HCT116 (cell line): ENCODE measurements around the gene SDK2. TPM values are rescaled to one million over a fixed set of nuclear protein-coding genes. Genes with fewer than 3 reads are reported as not detected.

ENCODE experiments used
- ATAC-seq: fragments of 200-7000 bp; cut with Tn5 transposase; 2 replicates; pipeline ENCODE4 v1.9.1; 2020; ENCODE audit warnings: mild to moderate bottlenecking, moderate library complexity
- BruUV-seq: library from RNA; stranded (reverse); fragments of 400-500 nt; replicated peaks from 2 replicates; lab custom pipeline; 2021; lab: Mats Ljungman, UMichigan
- CTCF ChIA-PET: fragments of 300-600 bp; sonication (Branson Sonifier 250); formaldehyde crosslinking; loops from one replicate; lab custom pipeline; 2021; ENCODE audit warnings: antibody characterized with exemption; lab: Charles Lee
- POLR2A ChIA-PET: fragments of 300-600, 350-600 bp; sonication (Branson Sonifier 250); formaldehyde crosslinking; loops from one replicate; lab custom pipeline; 2021; ENCODE audit warnings: antibody characterized with exemption; lab: Charles Lee
- RAD21 ChIA-PET, 2 experiments: fragments of 300-600 bp; sonication (Branson Sonifier 250); formaldehyde crosslinking; loops; one replicate each; lab custom pipeline; 2023; ENCODE audit warnings: low total read pairs in 2 of 2; ENCODE audit not compliant: uncharacterized antibody in 2 of 2, unreplicated experiment in 2 of 2, low non-redundant PET in 1 of 2; lab: Charles Lee
- DNase-seq: peaks from one replicate; pipeline ENCODE4 v3.0.0-alpha.2; 2010; ENCODE audit warnings: low read depth, low spot score
- H2AFZ ChIP-seq: fragments of 200-600 bp; shearing (Covaris generic), sonication (generic); 2 replicates; pipeline ENCODE4 v1.6.1; 2017; ENCODE audit warnings: low read depth, mixed run types, mixed read lengths, antibody characterized with exemption, low read length; ENCODE audit not compliant: poor library complexity, severe bottlenecking
- H3K27ac ChIP-seq: 2 replicates; pipeline ENCODE4 v1.5.1; 2012; ENCODE audit warnings: low read depth, low read length
- H3K27me3 ChIP-seq: fragments of 200-600 bp; sonication (generic); 2 replicates; pipeline ENCODE4 v1.6.1; 2016; ENCODE audit warnings: mixed run types, low read length, mixed read lengths; ENCODE audit not compliant: insufficient read depth
- H3K36me3 ChIP-seq, 2 experiments: fragments of 200-500 bp in 1 of 2; fragments of 200-600 bp in 1 of 2; sonication (Bioruptor generic) in 1 of 2; sonication (generic) in 1 of 2; 2 replicates each; pipeline versions ENCODE4 v1.5.1 to v1.6.1; 2014 to 2016; ENCODE audit warnings: low read length in 2 of 2, inconsistent platforms in 1 of 2, mixed read lengths in 1 of 2, mixed run types in 1 of 2; ENCODE audit not compliant: insufficient read depth in 2 of 2, control insufficient read depth in 1 of 2
- H3K4me1 ChIP-seq, 2 experiments: fragments of 200-600 bp in 1 of 2; sonication (generic) in 1 of 2; 2 replicates each; pipeline versions ENCODE4 v1.5.1 to v1.6.1; 2012 to 2017; ENCODE audit warnings: low read length in 2 of 2, inconsistent platforms in 1 of 2, mild to moderate bottlenecking in 1 of 2, mixed read lengths in 1 of 2, mixed run types in 1 of 2, moderate library complexity in 1 of 2; ENCODE audit not compliant: insufficient read depth in 2 of 2, control insufficient read depth in 1 of 2
- H3K4me2 ChIP-seq: fragments of 200-600 bp; sonication (generic); 2 replicates; pipeline ENCODE4 v1.6.1; 2017; ENCODE audit warnings: mixed run types, low read length, mixed read lengths
- H3K4me3 ChIP-seq, 2 experiments: fragments of 200-600 bp in 1 of 2; sonication (generic) in 1 of 2; replicated peaks in 1 of 2; 2 replicates each; pipeline ENCODE4 v1.5.1; 2011 to 2016; ENCODE audit warnings: low read length in 2 of 2, control low read depth in 1 of 2, low read depth in 1 of 2, mild to moderate bottlenecking in 1 of 2, mixed read lengths in 1 of 2, mixed run types in 1 of 2
- H3K79me2 ChIP-seq: fragments of 200-600 bp; sonication (generic); 2 replicates; pipeline ENCODE4 v1.6.1; 2017; ENCODE audit warnings: mild to moderate bottlenecking, mixed run types, low read length, moderate library complexity, mixed read lengths; ENCODE audit not compliant: insufficient read depth
- H3K9ac ChIP-seq: fragments of 200-600 bp; sonication (generic); 2 replicates; pipeline ENCODE4 v1.6.1; 2016; ENCODE audit warnings: low read length, mixed read lengths
- H3K9me2 ChIP-seq: fragments of 200-600 bp; sonication (generic), shearing (Covaris generic); 2 replicates; pipeline ENCODE4 v1.6.1; 2017; ENCODE audit warnings: mixed run types, mild to moderate bottlenecking, moderate library complexity; ENCODE audit not compliant: insufficient read depth
- H3K9me3 ChIP-seq, 2 experiments: fragments of 200-500 bp in 1 of 2; fragments of 200-600 bp in 1 of 2; sonication (Bioruptor generic) in 1 of 2; sonication (generic) in 1 of 2; 2 replicates each; pipeline ENCODE4 v1.6.1; 2014 to 2017; ENCODE audit warnings: low read length in 2 of 2, mixed read lengths in 2 of 2, inconsistent platforms in 1 of 2, low read depth in 1 of 2, mild to moderate bottlenecking in 1 of 2, mixed run types in 1 of 2, moderate library complexity in 1 of 2; ENCODE audit not compliant: control insufficient read depth in 1 of 2, insufficient read depth in 1 of 2
- H4K20me1 ChIP-seq: fragments of 200-600 bp; sonication (generic), shearing (Covaris generic); 2 replicates; pipeline ENCODE4 v1.6.1; 2017; ENCODE audit warnings: mixed run types, mild to moderate bottlenecking, moderate library complexity; ENCODE audit not compliant: insufficient read depth
- ATF3 ChIP-seq: IDR thresholded peaks from 2 replicates; pipeline ENCODE4 v1.6.1; 2012
- CTCF ChIP-seq, 3 experiments: fragments of 200-600 bp in 1 of 3; sonication (generic) in 1 of 3; IDR thresholded peaks in 2 of 3; conservative IDR thresholded peaks in 1 of 3; 2 replicates each; pipeline ENCODE4 v1.5.1; 2012 to 2017; ENCODE audit warnings: low read depth in 2 of 3, low read length in 2 of 3, antibody characterized with exemption in 1 of 3, borderline replicate concordance in 1 of 3, control low read depth in 1 of 3, mild to moderate bottlenecking in 1 of 3, mixed read lengths in 1 of 3, mixed run types in 1 of 3, moderate library complexity in 1 of 3; ENCODE audit not compliant: insufficient read depth in 1 of 3
- EGR1 ChIP-seq: IDR thresholded peaks from 2 replicates; pipeline ENCODE4 v1.6.1; 2012; ENCODE audit warnings: low read depth
- ELF1 ChIP-seq: IDR thresholded peaks from 2 replicates; pipeline ENCODE4 v1.6.1; 2012; ENCODE audit warnings: low read depth, borderline replicate concordance
- EZH2 ChIP-seq: fragments of 200-600 bp; sonication (generic); IDR thresholded peaks from 2 replicates; pipeline ENCODE4 v1.6.1; 2017; ENCODE audit warnings: antibody characterized with exemption, mixed run types
- EZH2phosphoT487 ChIP-seq: fragments of 200-600 bp; IDR thresholded peaks from 2 replicates; pipeline ENCODE4 v1.6.1; 2018; ENCODE audit warnings: antibody characterized with exemption, borderline replicate concordance
- FOSL1 ChIP-seq: IDR thresholded peaks from 2 replicates; pipeline ENCODE4 v1.6.1; 2012; ENCODE audit warnings: low read depth
- JUND ChIP-seq: IDR thresholded peaks from 2 replicates; pipeline ENCODE4 v1.6.1; 2012
- MAX ChIP-seq: IDR thresholded peaks from 2 replicates; pipeline ENCODE4 v1.6.1; 2012
- POLR2AphosphoS5 ChIP-seq: IDR thresholded peaks from 2 replicates; pipeline ENCODE4 v1.6.1; 2011; ENCODE audit warnings: mild to moderate bottlenecking, low read depth, low read length, moderate library complexity
- REST ChIP-seq: IDR thresholded peaks from 2 replicates; pipeline ENCODE4 v1.6.1; 2012; ENCODE audit warnings: low read depth
- SIN3A ChIP-seq: IDR thresholded peaks from 2 replicates; pipeline ENCODE4 v1.6.1; 2012; ENCODE audit warnings: low read depth
- SP1 ChIP-seq: IDR thresholded peaks from 2 replicates; pipeline ENCODE4 v1.6.1; 2012; ENCODE audit warnings: low read depth
- SRF ChIP-seq: IDR thresholded peaks from 2 replicates; pipeline ENCODE4 v1.6.1; 2012; ENCODE audit warnings: low read depth
- TCF7L2 ChIP-seq: IDR thresholded peaks from 2 replicates; pipeline ENCODE4 v1.7.0; 2011; ENCODE audit warnings: borderline replicate concordance, inconsistent platforms; ENCODE audit not compliant: insufficient read depth, insufficient read length; ENCODE audit errors: extremely low read depth
- YY1 ChIP-seq: IDR thresholded peaks from 2 replicates; pipeline ENCODE4 v1.6.1; 2011; ENCODE audit warnings: low read length, low read depth, moderate library complexity, mild to moderate bottlenecking; ENCODE audit not compliant: insufficient replicate concordance; ENCODE audit errors: extremely low read depth
- ZFX ChIP-seq: fragments of 450-650 bp; IDR thresholded peaks from 2 replicates; pipeline ENCODE4 v1.6.1; 2017
- ZNF274 ChIP-seq: fragments of 200-500 bp; sonication (Bioruptor generic); IDR thresholded peaks from 2 replicates; pipeline ENCODE4 v1.6.1; 2014; ENCODE audit warnings: mild to moderate bottlenecking, low read depth, low read length, inconsistent platforms
- intact Hi-C: fragments of 100-400 bp; cut with micrococcal nuclease; formaldehyde crosslinking; loops from 2 replicates; pipeline ENCODE4 v1.10.0; 2022
- total RNA-seq: library from RNA; stranded (reverse); gene quantifications from one replicate; pipeline ENCODE4 v1.2.1, GENCODE V29; 2021; ENCODE audit not compliant: unreplicated experiment

The SDK2 gene
- total RNA-seq, 1 experiment from 2014 or later, result 0.10 TPM

- Histone ChIP-seq H3K9ac (no peak overlapping the region), H3K27me3 (0 out of 2 replicates have a peak, but pooled peaks cover 6% of the 10 kb centered on the region), H3K4me2 (no peak overlapping the region), H4K20me1 (no peaks in the 10 kb centered on the region), H3K79me2 (no peaks in the 10 kb centered on the region), H3K4me3 (no peak overlapping the region), H3K27ac (no peak overlapping the region), H3K4me1 (no peaks in the 10 kb centered on the region), H3K9me3 (no peaks in the 10 kb centered on the region), H3K9me2 (no peaks in the 10 kb centered on the region), H3K36me3 (no peaks in the 10 kb centered on the region), H2AFZ (no peak overlapping the region)
- POLR2A ChIA-PET, result no interaction called here
- no TSS peak for BruUV-seq
- DNase-seq (no peak), ATAC-seq (no peak)
- intact Hi-C loops, result no loop called here
- RAD21 ChIA-PET, result interaction anchor here in 1 of 2 experiments (0.6 kb wide), 1 partner anchor 76 kb away, joined by 3 read pairs; no protein-coding TSS in a partner anchor
- no peak for TF ChIP-seq MAX
- no peak for TF ChIP-seq YY1
- TF ChIP-seq FOSL1, result no peak
- no peak for TF ChIP-seq ELF1
- TF ChIP-seq SP1, result no peak
- no peak for TF ChIP-seq EGR1
- TF ChIP-seq SIN3A, result no peak
- no peak for TF ChIP-seq CTCF (IDR thresholded peaks at IDR 0.05 in 2 of 3, conservative IDR thresholded peaks at IDR 0.05 in 1 of 3; ENCODE audit: borderline replicate concordance in 1 of 3, insufficient read depth in 1 of 3, low read depth in 2 of 3, low read length in 2 of 3)
- TF ChIP-seq EZH2phosphoT487, result no peak
- no peak for TF ChIP-seq REST
- no peak for TF ChIP-seq ZFX
- no peak for TF ChIP-seq ZNF274
- no peak for TF ChIP-seq SRF
- no peak for TF ChIP-seq TCF7L2
- TF ChIP-seq ATF3, result no peak
- no peak for TF ChIP-seq POLR2AphosphoS5
- TF ChIP-seq EZH2, result no peak
- TF ChIP-seq JUND, result no peak
- CTCF ChIA-PET, result no interaction called here
These were observed 197.6 kb downstream of the SDK2 start for GRCh38 chr17:73446617-73447016.
